Fibroblast of skin of abdomen (primary cell): ENCODE results near the gene RASL12.

Source experiments
- DNase-seq: peaks from one replicate; pipeline ENCODE4 v3.0.0-alpha.2; 2013

Gene RASL12

DNA sequence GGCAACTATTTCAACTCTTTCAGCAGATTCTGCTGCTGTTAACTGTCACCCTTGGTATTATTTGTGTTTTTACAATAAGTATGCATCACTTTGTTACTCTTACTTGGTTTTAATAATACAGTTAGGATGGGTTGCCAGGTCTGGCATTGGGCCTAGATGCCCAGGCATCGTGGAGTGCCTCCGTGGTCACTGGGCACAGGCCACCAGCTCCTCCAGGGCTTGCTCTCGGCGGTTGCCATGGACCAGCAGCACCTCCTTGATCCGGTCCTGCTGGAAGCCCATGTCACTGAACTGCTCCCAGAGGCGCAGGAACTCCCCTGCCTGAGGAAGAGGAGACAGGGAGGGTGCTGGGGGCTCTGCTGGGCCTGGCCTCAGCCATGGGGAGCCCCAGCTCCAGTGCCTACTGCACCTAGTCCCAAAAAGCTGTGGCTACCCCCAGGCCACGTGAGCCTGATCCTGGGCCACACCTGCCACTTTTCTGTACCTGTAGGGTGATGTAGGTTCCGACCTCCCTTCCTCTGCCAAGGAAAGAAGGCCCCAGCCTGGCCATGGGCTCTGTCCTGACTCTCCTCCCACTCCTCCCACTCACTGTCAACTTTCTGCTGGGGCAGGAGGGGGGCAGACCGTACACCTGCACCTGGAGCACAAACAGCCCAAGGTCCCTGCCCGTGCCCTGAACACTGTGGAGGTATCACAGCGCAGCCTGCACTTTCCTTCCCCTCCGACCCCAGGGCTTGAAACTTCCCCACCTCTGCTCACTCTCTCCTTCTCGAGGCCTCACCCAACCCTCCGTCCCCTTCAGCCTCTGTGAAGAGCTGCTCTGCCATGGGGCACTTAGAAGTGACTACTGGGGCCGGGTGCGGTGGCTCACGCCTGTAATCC lies 25.4 kb upstream of the RASL12 start:
- no peak for DNase-seq

GRCh38 chr15:65091946-65092770 lies 24.4 kb upstream of the RASL12 start:
- no peak for DNase-seq

DNA sequence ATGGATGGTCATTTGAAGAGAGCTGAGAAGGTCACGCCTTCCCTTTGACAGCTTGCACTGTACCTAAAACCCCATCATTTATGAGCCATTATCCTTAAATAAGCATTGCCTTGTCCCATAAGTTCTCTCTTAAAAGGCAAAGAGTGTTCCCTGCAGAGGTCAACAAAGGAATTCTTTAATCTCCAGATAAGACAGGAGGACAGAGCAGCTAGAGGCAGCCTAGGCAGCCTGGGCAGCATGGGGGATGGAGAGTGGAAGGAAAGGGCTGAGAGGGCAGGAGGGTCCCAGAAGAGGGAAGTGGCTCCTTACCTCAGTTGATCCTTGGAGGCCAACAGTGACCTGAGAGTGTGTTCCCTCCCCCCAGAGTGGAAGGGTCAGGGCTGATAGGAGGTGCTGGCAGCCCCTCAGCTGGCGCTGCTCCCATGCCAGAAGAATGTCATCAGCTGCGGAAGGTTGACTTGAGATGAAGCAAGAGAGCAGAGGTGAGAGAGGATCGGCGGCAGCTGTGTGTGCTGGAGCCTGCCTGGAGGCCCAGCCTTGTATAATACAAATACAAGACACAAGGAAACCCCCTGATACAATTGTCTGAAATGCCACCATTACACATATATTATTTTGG lies 21.5 kb upstream of the RASL12 start:
- DNase-seq = no peak

DNA sequence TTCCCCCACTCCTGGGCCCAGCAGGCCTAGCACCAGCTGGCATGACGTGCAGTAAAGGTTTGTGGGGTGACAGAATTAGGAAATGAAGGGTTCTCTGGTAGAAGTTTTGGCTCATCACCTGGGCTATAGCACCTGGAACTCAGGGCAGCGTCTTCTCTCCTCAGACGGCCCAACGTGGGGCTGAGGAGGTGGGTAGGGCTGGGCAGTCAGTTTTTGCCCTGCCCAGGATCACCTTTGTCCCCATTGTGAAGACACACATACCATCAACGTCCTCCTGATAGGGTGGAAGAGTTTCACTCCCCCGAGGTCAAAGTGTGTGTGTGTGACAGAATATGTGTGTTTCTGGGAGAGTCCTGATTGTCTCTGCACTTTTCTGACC lies 20.8 kb upstream of the RASL12 start:
- DNase-seq = no peak

GRCh38 chr15:65087873-65088642 lies 20.3 kb upstream of the RASL12 start:
- DNase-seq = no peak

DNA sequence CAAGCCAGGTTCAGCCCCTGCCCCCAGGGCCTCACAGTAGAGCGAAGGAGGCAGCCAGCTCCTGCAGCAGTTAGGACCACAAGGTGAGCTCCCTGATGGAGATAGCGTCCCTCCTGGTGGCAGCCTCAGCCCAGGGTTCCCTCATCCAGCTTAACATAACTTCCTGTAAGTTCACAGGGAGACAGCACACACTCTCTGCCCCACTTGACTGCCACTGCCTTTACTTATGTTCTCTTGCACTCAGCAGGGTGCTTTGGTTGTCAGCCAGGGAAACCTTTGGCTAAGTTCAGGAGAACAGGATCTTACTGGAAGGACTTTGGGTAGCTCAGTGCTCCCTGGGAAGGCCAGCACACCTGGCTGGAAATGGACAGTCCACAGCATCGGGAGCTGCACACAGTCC lies 19.6 kb upstream of the RASL12 start:
- DNase-seq = no peak

GRCh38 chr15:65086680-65087111 lies 18.9 kb upstream of the RASL12 start:
- no peak for DNase-seq

DNA sequence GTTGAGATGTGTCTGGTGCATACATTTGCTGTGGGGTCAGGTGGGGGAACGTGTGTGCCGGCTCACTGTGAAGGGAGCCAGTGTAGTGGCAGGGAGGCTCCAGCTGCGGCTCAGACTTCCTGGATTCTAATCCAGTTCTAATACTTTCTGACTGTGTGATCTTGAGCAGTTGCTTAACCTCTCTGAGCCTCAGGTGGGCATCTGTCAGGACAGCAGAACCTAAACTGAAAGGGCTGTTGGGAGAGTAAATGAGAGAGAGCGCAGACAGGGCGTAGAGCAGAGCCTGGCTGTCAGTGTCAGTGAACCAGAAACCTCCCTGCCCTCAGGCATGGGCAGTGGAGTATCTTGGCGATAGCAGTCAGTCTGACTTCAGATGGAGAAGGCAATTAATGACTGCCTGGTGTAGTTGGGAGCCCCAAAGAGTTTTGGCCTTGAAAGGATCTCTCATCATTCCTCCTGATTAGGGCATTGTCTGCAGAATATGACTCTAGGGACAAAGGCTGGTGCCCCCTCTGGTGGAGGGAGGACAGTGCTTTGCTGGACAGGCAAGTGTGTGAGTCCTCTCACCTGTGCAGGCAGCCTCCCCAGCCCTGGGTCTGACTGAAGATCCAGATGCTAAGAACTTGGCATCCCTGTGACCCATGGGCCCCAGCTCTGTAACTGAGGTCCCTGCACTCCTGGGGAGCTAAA lies 18.3 kb upstream of the RASL12 start:
- no peak for DNase-seq

GRCh38 chr15:65085207-65085753 lies 17.5 kb upstream of the RASL12 start:
- no peak for DNase-seq

DNA sequence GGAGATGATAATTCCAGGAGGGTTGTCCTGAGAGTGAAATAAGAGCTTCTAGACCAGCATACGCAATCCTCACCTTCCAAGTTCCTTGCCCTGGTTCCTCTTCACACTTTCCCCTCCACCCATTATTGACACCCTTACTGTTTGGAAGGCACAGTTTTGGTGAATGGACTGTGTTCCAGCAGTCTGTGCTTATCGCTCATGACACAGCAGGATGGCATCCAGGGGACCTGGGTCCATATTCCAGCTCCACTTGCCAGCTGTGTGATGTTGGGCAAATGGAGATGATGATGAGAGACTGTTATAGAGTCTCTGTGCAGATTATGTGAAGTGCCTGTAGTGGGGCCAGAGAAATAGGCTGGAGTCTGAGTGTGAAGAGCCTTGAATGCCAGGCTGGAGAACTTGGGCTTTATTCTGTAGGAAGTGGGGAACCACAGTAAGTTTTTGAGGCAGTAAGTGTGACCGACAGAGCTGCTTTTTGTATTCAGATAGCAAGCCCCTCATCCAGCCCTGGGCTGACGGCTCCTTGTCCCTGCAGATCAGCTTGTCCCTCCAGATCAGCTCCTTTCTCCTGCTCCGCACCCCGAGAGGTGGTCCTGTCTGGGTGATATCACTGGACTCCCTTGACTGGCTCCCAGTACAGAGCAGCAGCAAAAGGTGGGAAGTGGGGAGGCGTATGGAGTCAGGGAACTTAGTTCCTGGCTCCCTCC lies 16.9 kb upstream of the RASL12 start:
- DNase-seq = no peak

- peak; percentile 20 for DNase-seq
Measured at GRCh38 chr15:65083262-65083701, 15.5 kb upstream of the RASL12 start.

DNA sequence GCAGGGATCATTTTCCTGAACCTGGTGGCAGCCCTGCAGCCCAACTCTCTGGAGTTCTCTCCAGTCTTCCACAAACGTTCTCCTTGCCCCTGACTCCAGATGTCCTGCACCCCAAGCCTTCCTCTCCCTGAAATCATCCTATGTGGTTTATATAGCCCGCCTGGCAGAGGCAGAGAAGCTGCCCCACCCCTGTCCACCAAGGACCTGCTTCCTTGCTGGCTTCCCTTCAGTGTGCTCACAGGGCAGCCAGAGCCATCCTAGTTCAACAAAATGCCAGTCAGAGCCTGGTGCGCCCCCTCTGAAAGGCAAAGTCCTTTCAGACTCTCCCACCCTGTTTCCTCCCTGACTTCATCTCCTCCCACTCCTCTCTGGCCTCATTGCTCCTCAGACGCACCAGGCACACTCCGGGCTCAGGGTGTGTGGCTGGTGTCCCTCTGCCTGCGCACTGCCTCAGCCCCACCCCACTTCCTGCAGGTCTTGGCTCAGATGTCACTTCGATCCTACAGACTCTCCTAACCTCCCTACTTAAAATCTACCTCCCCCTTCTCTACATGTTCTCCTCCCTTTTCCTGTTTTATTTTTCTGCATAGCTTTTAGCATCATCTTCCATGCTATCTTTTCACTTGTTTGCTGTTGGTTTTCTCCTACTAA lies 14.6 kb upstream of the RASL12 start:
- DNase-seq = no peak

- no peak for DNase-seq
Measured at GRCh38 chr15:65081758-65082157, 14.0 kb upstream of the RASL12 start.

GRCh38 chr15:65081270-65081669 lies 13.5 kb upstream of the RASL12 start:
- no peak for DNase-seq

DNA sequence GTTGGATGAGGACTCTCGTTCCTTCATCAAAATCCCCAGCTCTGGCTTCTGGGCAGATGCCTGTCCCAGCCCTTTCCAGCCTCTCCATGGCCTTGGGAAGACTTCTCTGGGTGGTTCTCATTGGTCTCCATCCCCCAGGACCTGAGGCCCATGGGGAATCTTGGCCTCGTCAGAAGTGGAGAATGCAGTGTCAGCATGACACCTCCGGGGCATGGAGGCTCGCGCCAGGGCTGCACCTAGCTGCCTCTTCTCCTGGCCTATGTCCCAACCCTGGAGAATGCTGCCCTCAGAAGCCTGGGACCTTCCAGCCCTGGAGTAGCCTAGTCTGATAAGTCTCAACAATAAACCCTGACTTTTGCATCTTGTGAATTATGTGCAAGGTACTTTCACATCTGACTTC lies 11.8 kb upstream of the RASL12 start:
- DNase-seq = no peak

DNA sequence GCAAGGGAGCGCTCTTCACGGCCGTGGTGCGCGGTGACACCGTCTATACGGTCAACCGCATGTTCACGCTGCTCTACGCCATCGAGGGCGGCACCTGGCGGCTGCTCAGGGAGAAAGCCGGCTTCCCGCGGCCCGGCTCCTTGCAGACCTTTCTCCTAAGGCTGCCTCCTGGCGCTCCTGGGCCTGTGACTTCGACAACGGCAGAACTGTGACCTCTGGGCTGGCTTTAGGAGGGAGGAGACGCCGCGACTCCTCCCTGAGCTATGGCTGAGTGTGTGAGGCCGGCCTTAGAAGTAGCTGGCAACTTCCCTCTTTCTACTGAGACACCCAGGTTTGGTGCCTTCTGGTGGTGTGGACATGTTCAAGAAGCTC lies 10.2 kb upstream of the RASL12 start:
- DNase-seq = peak; percentile 49

GRCh38 chr15:65077291-65077980 lies 9.6 kb upstream of the RASL12 start:
- DNase-seq = no peak

DNA sequence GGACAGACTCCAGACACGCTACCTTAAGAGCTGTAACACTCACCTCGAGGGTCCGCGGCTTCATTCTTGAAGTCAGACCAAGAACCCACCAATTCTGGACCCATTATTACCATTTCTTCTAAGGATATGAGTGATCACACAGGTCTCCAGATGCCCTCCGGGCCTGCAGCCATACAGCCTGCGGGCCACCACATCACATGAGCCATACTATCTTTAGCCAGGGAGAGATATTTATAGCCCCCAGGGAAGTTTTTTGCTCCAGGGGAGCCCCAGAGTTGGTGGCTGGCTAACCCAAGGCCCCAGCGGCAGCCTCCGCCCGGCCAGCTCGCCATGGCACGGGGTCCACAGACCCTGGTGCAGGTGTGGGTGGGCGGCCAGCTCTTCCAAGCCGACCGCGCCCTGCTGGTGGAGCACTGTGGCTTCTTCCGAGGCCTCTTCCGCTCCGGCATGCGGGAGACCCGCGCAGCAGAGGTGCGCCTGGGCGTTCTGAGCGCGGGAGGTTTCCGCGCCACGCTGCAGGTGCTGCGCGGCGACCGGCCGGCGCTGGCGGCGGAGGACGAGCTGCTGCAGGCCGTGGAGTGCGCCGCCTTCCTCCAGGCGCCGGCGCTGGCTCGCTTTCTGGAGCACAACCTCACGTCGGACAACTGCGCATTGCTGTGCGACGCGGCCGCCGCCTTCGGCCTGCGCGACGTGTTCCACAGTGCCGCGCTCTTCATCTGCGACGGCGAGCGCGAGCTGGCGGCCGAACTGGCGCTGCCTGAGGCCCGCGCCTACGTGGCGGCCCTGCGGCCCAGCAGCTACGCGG lies 8.9 kb upstream of the RASL12 start, which contains the start of gene KBTBD13:
TSS of gene KBTBD13 (plus strand) at position 261 of the 805 bp plus-strand sequence. CDS start at position 331, 70 bp downstream.
- DNase-seq = no peak
